IPS-18a (cell line): ENCODE results near the gene COL4A2.

Experiments
- H3K27ac ChIP-seq: one replicate; pipeline ENCODE4 v1.5.1; 2013; ENCODE audit warnings: low read length
- H3K27me3 ChIP-seq: one replicate; pipeline ENCODE4 v1.6.1; 2013; ENCODE audit warnings: mild to moderate bottlenecking, low read length; ENCODE audit not compliant: control insufficient read depth, insufficient read depth
- H3K36me3 ChIP-seq: one replicate; pipeline ENCODE4 v1.6.1; 2013; ENCODE audit warnings: low read depth, low read length; ENCODE audit not compliant: control insufficient read depth
- H3K4me1 ChIP-seq: one replicate; pipeline ENCODE4 v1.6.1; 2013; ENCODE audit warnings: low read depth, low read length; ENCODE audit not compliant: control insufficient read depth
- H3K4me3 ChIP-seq: one replicate; pipeline ENCODE4 v1.5.1; 2013; ENCODE audit warnings: low read length
- H3K9ac ChIP-seq: one replicate; pipeline ENCODE4 v1.6.1; 2013; ENCODE audit warnings: mild to moderate bottlenecking, low read length, moderate library complexity
- H3K9me3 ChIP-seq: one replicate; pipeline ENCODE4 v1.6.1; 2013; ENCODE audit warnings: low read depth, low read length; ENCODE audit not compliant: control insufficient read depth

Gene COL4A2

DNA sequence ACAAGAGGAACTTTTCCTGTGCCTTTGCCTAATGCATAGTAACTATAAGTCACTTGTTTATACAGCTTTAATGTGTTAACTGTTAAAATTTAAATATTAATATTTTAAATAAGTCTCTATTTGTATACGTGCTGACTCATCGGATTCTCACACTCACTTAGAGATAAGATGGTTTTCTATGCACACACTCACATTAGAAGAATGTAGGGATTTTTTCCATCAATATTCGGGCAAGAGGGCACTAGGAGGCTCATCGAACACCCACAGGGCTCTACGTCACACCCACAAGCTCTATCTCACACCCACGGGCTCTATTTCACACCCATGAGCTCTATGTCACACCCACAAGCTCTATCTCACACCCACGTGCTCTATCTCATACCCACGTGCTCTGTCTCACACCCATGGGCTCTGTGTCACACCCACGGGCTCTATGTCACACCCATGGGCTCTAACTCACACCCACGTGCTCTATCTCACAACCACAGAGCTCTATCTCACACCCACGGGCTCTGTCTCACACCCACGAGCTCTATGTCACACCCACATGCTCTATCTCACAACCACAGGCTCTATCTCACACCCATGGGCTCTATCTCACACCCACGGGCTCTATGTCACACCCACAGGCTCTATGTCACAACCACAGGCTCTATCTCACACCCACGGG, 73.4 kb downstream of the COL4A2 start:
- H3K9me3 ChIP-seq = no peaks in the 10 kb centered on the region
- H3K27ac ChIP-seq = no peak overlapping the region
- peaks cover 18% of the 10 kb centered on the region for H3K4me1 ChIP-seq
- peaks cover 6% of the 10 kb centered on the region for H3K27me3 ChIP-seq
- no peak overlapping the region for H3K9ac ChIP-seq
- H3K4me3 ChIP-seq = no peak overlapping the region
- no peaks in the 10 kb centered on the region for H3K36me3 ChIP-seq

DNA sequence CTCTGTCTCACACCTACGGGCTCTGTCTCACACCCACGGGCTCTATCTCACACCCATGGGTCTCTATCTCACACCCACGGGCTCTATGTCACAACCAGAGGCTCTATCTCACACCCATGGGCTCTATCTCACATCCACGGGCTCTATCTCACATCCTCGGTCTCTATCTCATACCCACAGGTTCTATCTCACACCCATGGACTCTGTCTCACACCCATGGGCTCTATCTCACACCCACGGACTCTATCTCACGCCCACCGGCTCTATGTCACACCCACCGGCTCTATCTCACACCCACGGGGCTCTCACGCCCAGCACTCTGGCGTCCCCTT, 73.9 kb downstream of the COL4A2 start:
- no peaks in the 10 kb centered on the region for H3K36me3 ChIP-seq
- H3K4me1 ChIP-seq = peaks cover 18% of the 10 kb centered on the region
- no peak overlapping the region for H3K9ac ChIP-seq
- H3K27me3 ChIP-seq = peaks cover 6% of the 10 kb centered on the region
- no peak overlapping the region for H3K4me3 ChIP-seq
- H3K9me3 ChIP-seq = no peaks in the 10 kb centered on the region
- H3K27ac ChIP-seq = no peak overlapping the region

DNA sequence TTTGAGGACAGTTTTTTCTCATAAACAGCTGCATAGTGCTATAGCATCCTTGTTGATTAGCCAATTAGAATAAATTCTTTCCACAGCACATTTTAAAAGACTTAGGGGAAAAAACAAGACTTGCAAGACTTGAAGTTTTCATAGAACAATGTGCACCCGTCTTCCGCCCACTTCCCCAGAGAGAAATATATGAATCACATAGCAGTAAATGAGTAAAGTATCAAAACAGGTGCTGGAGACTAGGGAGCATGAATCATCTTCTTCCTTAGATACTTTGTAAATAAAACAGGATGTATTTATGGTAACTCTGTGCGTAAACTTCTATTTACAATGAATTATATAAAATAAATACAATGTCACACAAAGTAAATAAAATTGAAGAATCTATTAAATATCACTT, 75.1 kb downstream of the COL4A2 start:
- peaks cover 6% of the 10 kb centered on the region for H3K27me3 ChIP-seq
- peaks cover 18% of the 10 kb centered on the region for H3K4me1 ChIP-seq
- H3K9ac ChIP-seq = no peak overlapping the region
- H3K27ac ChIP-seq = no peak overlapping the region
- H3K36me3 ChIP-seq = no peaks in the 10 kb centered on the region
- no peaks in the 10 kb centered on the region for H3K9me3 ChIP-seq
- H3K4me3 ChIP-seq = no peak overlapping the region

DNA sequence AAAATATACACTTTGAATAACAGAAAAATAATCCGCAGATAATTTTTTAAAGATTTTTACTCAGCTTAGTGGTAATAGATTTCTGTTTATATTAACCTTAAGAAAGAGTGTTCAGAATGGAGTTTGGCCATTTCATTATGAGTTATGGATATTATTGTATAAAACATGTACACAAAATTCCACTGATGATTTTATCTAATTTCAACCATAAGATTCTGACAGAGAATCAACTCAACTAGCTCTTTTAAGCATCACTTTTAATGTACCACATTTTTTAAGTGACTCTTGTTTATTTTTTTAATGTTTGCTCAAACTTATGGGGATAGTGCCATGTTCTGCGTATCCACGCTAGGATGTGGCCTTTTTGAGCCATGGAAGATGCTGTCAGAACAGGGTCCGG, 75.7 kb downstream of the COL4A2 start:
- H3K36me3 ChIP-seq = no peaks in the 10 kb centered on the region
- no peak overlapping the region for H3K9ac ChIP-seq
- no peak overlapping the region for H3K4me3 ChIP-seq
- peaks cover 6% of the 10 kb centered on the region for H3K27me3 ChIP-seq
- no peak overlapping the region for H3K27ac ChIP-seq
- no peaks in the 10 kb centered on the region for H3K9me3 ChIP-seq
- peaks cover 20% of the 10 kb centered on the region for H3K4me1 ChIP-seq

DNA sequence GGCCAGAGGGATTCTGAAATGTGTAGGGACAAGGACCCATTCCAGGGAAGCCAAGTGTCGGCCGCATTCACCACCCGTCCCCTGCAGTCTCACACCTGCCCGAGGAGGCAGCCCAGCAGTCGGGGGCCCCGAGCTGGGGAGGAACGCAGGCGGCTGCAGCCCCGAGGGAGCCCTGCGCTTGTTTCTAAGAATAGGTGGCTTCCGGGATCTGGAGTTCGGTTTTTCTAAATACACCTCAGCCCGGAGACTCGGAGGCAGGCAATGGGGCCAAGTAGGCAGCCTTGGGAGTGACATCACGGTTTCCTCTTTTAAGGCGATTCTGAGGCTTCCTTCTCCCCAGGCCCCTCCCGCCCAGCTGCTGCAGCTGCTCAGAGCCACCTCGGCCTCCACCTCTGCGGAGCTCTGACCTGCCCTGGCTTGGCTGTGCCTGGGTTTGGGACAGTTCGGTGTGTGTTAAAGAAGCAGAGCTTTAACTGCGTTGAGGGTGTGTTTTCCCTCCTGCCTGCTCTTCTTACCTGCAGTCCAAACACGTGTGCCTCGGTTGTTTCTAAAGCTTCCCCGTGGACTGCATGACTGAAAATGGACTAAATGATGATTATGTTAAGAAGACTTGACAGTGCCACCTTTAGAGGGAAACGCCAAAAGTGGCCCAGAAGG, 80.5 kb downstream of the COL4A2 start:
- Histone ChIP-seq H3K27ac (no peak overlapping the region), H3K4me3 (no peak overlapping the region), H3K27me3 (no peaks in the 10 kb centered on the region), H3K36me3 (no peaks in the 10 kb centered on the region), H3K9me3 (no peaks in the 10 kb centered on the region), H3K4me1 (peaks cover 15% of the 10 kb centered on the region), H3K9ac (no peak overlapping the region)

DNA sequence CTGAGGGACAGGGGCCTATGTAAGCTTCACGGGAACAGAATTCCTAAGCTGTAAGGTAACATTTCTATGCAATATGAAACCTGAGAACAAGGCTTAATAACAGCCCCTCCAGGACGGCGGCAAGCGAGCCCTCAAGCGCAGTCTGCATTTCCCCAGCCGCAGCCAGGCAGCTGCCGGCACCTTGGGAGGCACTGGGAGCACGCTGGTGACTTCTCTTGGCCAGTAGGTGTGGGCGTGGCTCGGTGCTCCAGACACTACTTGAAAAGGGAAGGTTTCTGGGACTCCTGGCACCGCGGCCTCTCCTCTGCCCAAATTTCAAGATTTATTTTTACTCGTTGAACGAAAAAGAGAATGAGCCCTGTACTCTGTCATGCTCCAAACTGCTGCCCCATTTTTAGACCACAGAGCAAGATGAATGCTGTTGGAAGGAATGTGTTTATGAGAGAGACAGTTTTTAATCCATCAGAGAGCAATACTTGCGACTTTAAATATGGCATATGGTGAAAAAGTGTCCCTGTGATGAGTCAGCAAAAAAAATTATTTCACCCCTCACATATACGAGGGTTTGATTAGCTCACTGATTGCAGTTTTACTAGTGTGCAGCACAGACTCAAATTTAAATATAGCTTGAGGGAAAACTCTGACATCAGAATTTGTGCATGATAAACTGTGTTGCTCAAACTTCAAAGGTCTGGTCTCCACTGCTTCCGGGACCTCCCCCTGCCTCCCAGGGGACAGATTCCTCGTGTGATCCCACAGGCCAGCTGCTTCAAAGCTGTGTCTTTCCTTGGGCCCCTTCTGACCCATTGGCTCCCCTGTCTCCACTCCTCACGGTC, 81.2 kb downstream of the COL4A2 start:
- no peak overlapping the region for H3K27ac ChIP-seq
- H3K36me3 ChIP-seq = no peaks in the 10 kb centered on the region
- H3K4me1 ChIP-seq = peaks cover 18% of the 10 kb centered on the region
- H3K4me3 ChIP-seq = no peak overlapping the region
- no peaks in the 10 kb centered on the region for H3K9me3 ChIP-seq
- no peak overlapping the region for H3K9ac ChIP-seq
- no peaks in the 10 kb centered on the region for H3K27me3 ChIP-seq

DNA sequence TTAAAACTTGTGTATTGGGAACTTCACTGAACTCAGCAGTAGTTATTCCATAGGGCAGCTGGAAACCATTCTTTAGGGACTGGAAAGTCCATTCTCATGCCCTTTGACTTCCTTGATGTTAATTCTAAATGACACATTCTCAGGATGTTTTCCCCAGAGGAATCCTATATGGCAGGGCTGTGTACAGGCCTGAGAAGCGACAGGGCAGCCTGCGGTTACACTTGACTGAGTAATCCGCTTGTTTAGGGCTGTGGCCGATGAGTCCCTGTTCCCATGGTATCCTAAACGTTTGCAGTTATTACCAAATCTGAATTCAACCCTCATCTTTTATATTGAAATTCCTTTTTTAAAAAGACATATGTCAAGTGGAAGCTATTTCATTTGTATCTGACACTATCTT, 83.5 kb downstream of the COL4A2 start:
- Histone ChIP-seq H3K4me1 (peaks cover 18% of the 10 kb centered on the region), H3K36me3 (no peaks in the 10 kb centered on the region), H3K4me3 (no peak overlapping the region), H3K9ac (no peak overlapping the region), H3K9me3 (no peaks in the 10 kb centered on the region), H3K27me3 (no peaks in the 10 kb centered on the region), H3K27ac (no peak overlapping the region)

DNA sequence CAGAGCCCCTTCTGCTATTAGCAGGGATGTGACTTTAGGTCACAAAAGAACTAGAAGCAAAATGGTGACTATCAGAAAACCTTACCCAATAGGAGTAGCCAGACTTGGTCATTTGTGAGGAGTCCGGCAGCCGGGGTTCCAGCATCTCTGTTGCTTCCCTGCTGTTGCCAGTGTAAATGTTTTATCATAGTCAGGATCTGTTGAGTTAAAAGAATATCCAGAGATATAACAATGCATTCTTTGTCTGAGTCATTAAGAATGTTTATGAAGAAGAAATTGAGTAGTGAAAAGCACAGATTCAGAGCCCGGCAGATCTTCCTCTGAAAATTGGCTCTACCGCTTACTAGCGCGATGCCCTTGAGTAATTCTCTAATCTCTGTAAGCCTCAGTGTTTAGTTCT, 84.2 kb downstream of the COL4A2 start:
- no peaks in the 10 kb centered on the region for H3K36me3 ChIP-seq
- no peak overlapping the region for H3K27ac ChIP-seq
- H3K9me3 ChIP-seq = no peaks in the 10 kb centered on the region
- H3K4me1 ChIP-seq = peaks cover 18% of the 10 kb centered on the region
- H3K4me3 ChIP-seq = no peak overlapping the region
- H3K9ac ChIP-seq = no peak overlapping the region
- no peaks in the 10 kb centered on the region for H3K27me3 ChIP-seq

DNA sequence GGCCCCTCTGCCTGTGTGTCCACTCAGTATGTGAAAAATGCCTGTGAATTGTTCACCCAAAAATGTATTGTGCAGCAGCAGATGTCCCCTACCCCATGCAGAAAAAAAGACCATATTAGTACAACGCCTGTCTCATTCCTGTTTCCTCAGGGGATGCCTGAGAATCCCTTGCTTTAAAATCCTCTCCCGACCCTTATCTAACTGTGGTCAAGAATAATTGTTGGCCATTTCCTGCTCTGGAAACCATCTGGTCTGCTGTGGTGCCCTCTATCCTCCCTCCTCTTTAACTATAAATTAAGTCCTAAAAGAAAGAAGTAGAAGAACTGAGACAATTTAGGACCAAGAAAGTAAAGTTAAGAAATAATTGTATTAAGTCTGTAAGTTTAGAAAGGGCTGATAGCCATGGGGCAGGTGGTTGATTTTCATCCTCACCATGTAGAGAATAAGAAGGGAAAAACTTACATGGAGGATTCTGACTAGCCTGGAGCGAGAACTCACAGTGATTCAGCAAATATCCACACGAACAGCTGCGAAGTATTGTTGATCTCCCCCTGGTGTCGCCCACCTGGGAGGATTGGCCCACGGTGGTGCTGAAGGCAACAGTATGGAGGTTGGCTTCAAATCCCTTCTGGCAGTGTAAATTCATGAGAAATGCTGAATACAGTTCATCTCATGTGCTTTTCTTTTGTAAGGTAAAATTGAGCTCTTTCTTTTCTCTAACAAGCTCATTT, 85.6 kb downstream of the COL4A2 start:
- no peak overlapping the region for H3K27ac ChIP-seq
- H3K9ac ChIP-seq = no peak overlapping the region
- H3K9me3 ChIP-seq = no peaks in the 10 kb centered on the region
- H3K4me1 ChIP-seq = peaks cover 17% of the 10 kb centered on the region
- H3K27me3 ChIP-seq = no peaks in the 10 kb centered on the region
- H3K4me3 ChIP-seq = no peak overlapping the region
- H3K36me3 ChIP-seq = no peaks in the 10 kb centered on the region

DNA sequence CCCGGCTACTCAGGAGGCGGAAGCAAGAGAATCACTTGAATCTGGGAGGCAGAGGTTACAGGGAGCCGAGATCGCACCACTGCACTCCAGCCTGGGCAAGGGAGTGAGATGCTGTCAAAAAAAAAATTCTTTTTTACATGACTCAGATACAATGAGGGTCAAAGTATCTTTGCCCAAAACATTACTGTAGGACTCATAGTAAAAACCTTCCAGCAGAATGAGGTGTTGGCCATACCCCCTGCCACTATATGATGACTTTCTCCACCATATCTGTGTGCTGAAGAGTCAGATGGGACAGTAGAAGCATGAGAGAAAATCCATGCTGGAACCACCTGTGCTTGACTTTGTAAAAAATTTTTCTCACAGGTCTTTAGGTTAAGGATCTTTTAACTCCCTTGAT, 86.7 kb downstream of the COL4A2 start:
- Histone ChIP-seq H3K4me1 (peaks cover 6% of the 10 kb centered on the region), H3K9ac (no peak overlapping the region), H3K36me3 (no peaks in the 10 kb centered on the region), H3K9me3 (no peaks in the 10 kb centered on the region), H3K4me3 (no peak overlapping the region), H3K27ac (no peak overlapping the region), H3K27me3 (no peaks in the 10 kb centered on the region)

DNA sequence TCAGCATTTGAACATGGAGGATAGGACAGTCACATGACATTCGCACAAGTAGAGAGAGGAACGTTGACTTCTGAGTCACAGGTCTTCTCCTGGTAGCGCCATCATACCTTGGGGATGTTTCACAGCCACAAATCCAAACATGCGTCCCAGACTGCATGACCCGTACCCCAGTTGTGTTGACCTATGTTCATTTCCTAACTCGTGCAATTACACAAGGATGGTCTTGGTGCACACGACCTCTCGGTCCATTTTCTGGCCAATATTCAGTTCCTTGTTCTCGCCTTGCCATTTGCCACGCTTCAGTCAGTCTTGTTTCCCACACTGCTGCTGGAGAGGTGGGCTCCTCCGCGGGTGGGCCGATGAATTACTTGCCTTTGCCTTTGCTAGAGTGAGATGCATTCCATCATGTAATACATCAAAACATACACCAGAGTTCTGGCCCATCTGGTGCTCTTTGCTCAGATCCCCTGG, 87.3 kb downstream of the COL4A2 start:
- peaks cover 5% of the 10 kb centered on the region for H3K4me1 ChIP-seq
- H3K9ac ChIP-seq = no peak overlapping the region
- no peak overlapping the region for H3K4me3 ChIP-seq
- H3K9me3 ChIP-seq = no peaks in the 10 kb centered on the region
- H3K36me3 ChIP-seq = no peaks in the 10 kb centered on the region
- no peaks in the 10 kb centered on the region for H3K27me3 ChIP-seq
- no peak overlapping the region for H3K27ac ChIP-seq
